ENCODE measurements around the gene TUBB4B.
"Not testable (repeated sequence)": the region's sequence is repeated elsewhere in the genome, so short reads cannot be mapped to it uniquely, and the experiment has no call there.

The TUBB4B gene

DNA sequence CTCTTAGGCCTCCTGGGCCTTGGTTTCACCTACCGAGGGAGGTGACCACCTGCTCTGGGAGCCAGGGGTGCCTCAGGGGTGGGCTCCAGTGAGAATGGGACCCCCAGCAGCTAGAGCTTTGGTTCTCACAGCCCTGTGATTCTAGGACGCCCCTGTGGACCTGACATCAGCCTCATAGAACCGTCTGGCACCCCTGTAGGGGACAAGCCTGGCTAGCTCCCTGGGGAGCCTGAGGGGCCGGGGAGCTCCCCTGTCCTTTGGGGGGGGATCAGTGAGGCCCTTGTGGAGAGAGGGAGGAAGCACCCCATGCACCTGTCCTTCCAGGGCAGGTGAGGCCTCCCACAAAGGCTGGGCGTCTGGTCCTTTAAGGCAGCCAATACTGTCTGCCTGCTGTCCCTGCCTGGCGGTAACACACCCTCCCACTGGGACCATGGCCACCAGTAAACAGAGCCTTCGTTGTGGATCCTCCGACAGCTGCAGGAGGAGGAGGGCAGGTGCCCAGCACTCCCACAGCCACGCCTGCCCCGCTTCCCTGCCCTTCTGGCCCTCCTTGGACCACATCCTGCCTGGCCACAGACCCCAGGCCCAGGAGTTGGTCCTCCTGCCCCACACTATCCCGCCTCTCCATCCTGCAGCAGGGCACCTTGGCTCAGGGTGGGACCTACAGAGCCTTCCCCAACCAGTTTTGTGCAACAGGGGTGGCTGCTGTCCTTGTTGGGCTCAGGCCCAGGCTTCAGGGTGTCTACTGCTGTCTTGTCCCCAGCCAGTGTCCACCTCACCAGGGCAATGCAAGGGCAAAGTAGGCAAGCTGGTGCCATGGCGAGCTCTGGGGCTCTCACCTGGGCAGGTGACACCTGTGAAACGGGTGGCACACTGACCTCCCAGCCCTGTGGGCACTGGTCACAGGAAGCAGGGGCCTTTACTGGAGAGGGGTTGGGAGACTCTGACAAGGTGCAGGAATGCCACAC, 3.0 kb upstream of the TUBB4B start:
- peak; percentile 7 for DNase-seq

DNA sequence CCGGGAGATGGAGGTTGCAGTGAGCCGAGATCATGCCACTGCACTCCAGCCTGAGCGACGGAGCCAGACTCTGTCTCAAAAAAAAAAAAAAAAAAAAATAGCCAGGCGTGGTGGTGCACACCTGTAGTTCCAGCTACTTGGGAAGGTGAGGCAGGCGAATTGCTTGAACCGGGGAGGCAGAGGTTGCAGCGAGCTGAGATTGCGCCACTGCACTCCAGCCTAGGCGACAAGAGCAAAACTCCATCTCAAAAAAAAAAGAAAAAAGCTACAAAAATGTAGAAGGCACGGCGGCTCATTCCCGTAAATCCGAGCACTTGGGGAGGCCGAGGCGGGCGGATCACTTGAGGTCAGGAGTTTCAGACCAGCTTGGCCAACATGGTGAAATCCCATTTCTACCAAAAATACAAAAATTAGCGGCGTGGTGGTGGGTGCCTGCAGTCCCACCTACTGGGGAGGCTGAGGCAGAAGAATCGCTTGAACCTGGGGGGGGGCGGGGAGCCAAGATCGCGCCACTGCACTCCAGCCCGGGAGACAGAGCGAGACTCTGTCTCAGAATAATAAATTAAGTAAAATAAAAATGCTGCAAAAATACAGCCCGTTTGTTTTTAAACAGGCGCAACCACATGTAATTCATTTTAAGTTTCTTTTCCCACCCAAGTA, 1.4 kb upstream of the TUBB4B start:
- DNase-seq = not testable (repeated sequence)

DNA sequence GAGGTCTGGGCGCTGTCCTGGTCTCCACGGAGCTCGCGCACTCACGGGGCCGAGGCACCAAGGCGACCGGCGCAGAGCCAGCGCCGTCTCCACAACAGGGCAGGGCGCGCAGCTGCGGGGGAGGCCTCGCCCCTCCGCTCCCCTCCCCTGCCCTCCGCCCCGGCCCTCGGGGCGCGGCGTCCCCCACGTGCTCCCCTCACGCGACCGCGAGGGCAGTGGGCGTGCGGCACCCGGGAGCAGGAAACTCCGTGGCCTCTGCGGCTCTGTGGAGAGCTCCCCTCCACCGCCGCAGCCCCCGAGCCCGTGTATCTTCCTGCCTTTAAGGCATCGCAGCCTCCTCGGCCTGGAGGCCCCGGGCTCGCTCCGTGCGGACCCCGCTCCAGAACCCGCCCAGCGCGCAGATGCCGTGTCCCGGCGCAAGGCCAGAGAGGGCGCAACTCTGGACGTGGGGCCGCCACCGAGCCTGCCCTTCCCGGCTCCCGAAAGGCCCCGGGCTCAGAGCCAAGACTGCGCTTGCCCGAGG, 708 bp upstream of the TUBB4B start:
- DNase-seq = no peak

DNA sequence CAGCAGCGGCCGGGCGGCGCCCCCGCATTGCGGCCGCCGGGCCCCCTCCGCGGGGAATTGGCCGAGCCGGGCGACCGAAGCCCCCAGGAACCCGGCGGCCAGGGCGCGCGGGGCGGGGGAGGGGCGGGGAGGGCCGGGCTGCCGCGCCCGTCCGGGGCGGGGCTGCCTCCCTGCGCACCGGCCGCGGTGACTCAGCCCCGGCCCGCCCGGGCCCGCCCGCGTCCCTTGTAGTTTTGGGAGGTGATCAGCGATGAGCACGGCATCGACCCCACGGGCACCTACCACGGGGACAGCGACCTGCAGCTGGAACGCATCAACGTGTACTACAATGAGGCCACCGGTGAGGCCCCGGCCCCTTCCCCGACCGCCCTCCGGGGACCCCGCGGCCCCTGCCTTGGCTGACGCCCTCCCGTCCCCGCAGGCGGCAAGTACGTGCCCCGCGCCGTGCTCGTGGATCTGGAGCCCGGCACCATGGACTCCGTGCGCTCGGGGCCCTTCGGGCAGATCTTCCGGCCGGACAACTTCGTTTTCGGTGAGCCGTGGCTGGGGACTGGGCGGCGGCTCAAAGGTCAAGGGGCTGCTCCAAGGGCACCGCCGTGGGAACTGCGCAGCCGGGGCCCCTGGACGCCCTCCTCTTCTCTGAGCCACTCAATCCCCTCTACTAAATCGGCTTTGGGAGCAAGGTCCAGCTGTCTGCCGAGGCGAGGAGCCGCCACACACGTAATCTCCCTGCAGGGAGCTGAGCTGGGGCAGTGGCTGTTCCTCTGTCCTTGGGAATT, 592 bp downstream of the TUBB4B start:
- no peak for DNase-seq

DNA sequence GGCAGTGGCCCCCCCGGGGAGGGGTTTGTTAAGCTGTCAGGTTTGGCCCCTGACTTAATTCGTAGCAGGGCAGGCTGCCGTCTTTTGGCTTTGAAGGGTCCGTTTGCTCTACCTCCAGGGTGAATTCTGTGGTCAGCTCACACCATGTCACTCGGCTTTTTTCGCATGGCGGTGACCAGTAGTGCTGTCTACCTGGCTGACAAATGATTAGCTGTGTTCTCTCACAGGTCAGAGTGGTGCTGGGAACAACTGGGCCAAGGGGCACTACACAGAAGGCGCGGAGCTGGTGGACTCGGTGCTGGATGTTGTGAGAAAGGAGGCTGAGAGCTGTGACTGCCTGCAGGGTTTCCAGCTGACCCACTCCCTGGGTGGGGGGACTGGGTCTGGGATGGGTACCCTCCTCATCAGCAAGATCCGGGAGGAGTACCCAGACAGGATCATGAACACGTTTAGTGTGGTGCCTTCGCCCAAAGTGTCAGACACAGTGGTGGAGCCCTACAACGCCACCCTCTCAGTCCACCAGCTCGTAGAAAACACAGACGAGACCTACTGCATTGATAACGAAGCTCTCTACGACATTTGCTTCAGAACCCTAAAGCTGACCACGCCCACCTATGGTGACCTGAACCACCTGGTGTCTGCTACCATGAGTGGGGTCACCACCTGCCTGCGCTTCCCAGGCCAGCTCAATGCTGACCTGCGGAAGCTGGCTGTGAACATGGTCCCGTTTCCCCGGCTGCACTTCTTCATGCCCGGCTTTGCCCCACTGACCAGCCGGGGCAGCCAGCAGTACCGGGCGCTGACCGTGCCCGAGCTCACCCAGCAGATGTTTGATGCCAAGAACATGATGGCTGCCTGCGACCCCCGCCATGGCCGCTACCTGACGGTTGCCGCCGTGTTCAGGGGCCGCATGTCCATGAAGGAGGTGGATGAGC, 1.4 kb downstream of the TUBB4B start:
- no peak for DNase-seq

DNA sequence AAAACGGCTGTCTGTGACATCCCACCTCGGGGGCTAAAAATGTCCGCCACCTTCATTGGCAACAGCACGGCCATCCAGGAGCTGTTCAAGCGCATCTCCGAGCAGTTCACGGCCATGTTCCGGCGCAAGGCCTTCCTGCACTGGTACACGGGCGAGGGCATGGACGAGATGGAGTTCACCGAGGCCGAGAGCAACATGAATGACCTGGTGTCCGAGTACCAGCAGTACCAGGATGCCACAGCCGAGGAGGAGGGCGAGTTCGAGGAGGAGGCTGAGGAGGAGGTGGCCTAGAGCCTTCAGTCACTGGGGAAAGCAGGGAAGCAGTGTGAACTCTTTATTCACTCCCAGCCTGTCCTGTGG, 2.2 kb downstream of the TUBB4B start:
- DNase-seq = not testable (repeated sequence)

DNA sequence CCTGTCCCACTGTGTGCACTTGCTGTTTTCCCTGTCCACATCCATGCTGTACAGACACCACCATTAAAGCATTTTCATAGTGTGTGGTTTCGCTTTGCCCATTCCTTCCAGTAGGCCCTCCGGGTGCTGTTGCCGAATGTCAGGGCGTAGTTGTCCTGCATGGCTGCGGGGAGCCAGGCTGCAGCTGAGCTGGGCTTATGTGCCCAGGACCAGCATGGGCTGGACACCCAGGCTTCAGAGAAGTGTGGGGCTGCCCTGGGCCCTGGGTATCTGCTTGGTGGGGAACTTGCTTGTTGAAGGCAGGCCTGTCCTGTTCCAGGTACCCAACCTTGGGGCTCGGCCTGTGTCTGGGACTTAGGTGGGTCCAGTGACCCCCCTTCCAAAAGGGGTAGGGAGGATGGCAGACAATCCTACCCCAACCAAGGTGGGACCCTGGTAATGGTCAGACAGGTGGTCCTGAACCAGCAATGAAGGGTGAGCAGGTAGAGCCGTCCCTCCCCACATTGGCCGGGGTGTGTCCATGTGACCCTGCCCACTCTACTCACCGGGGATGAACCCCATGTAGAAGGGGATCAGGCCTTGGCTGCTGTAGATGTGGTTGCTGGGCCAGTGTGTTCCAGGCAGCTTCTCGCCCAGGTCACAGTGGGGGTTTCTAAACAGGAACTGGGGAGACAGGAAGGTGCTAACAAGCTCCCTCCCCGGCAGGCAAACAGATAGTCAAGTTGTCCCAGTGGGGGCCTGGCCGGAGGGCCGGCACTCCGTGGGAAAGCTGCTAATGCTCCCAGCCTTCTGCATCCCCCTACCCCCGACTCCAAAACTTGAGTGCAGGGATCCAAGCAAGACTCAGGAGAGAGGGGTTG, 2.8 kb downstream of the TUBB4B start:
- no peak for DNase-seq

DNA sequence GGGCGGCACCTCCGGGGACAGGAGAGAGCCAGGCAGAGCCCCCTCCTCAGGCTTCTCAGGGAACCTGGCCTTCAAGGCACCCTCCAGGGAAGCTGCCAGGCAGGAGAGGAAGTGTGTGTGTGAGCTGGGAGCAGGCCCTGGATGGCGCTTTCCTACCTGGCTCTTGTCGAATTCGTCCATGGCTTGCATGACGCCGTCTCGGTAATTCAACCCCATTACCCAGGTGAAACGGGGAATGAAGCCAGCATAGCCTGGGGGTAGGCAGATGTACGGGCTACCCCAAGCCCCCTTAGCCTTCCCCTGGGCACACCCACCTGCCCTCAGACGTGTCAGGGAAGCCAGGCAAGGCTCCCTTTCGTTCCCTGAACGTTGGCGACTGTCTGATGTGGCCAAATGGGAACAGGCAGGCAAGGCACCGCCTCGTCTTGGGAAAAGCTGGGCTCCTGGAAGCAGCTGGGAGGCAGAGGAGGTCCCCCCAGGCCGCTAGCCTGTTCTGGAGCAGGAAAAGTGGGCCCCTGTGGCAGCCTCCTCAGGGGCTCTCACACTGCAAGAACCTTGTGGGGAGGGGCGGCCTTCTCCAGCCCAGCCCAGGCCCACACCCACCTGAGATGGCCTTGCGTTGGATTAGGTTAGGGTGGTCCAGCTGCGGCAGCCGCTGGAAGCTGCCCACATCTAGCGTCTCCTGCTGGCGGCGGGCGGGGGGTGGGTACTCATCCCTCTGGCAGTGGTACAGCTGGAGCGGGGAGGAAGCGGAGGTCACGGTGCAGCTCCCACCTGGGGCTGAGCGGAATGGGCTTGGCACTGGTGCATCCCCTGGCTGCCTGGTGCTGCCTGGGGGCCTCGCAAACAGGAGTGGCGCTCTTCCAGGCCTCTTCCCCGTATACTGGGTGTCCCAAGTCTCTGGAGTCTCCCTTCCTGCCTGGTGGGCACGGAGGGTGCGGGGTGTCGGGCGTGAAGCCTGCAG, 3.7 kb downstream of the TUBB4B start:
- DNase-seq = no peak

DNA sequence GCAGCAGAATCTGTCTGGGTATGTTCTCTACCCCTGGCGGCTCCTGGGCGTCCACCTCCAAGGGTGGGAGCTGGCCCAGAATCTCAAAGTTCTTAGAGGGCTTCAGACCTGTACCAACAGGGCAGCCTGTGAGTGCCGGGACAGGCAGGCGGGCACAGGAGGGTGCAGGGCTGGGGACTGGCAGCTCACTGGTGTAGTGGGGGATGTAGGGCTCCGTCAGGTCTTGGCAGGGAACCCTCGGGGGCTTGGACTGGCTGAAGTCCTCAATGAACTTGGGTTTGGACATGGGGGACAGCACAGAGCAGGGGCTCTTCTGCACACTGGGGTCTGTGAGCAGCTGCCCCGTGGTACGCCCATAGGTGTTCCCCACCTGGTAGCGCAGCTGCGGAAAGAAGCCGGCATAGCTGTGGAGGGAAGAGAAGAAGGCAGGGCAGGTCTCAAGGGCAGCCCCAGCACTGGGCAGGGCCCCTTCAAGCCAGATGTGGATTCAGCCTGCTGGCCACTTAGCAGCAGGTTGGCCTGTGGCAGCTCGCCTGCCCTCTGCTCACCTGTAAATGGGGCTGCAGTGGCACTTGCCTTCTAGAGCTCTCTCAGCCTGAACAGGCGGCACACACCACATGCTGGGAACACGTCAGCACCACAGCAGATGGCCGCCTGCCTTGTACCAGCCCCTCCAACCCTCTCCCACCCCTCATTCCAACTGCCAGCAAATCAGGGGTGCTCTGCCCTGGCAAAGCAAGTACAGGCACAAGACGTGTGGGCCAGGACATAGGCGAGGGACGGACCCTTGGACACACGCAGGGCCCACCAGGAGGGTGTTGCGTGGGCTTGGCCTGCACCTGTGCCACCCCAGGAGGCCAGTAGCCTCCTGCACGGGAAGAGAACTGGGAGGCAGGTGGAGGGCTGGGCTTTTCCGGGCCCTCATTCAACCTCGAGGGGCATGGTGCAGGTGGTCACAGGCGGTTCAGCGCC, 4.6 kb downstream of the TUBB4B start:
- no peak for DNase-seq

DNA sequence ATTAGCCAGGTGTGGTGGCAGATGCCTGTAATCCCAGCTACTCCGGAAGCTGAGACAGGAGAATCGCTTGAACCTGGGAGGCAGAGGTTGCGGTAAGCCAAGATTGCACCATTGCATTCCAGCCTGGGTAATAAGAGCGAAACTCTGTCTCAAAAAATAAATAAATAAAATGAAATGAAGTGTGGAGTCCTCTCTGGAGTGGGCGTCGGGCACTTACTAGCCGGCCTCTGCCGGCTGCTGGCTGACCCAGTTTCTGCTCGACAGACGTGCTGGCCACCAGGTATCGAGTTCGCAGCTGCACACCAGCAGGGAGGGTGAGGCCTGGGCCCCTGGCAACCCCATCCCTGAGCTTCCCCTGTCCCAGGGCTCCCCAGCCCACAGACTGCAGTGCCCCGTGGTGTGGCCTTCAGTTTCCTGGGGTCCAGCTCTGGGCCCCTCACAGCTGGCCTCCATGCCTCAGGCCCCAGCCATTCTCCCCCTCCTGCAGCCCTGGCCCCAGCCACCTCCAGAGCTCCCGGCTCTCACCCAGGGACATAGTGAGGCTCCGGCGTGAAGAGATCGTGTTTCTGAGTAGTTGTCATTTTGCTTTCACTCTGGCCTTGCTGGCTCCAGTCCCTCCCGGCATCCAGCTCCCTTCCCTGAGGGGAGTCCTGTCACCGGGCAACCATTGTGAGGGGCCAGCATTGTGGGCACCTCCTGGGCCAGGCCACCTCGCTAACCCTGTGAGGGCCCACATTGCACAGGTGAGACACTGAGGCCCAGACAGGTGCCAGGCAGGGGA, 6.2 kb downstream of the TUBB4B start:
- no peak for DNase-seq

DNA sequence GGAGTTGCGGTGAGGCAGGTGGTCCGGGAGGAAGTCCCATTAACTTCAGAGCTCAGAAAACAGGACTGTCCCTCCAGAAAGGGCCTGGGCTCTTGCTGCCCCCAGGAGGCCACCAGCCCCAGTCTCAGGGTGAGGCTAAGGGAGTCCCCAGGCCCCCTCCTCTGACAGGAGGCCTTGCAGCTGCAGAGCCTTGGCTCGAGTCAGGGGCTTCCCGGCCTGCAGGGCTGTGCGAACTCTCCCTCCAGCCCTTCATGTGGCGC, 6.8 kb downstream of the TUBB4B start:
- DNase-seq = no peak

DNA sequence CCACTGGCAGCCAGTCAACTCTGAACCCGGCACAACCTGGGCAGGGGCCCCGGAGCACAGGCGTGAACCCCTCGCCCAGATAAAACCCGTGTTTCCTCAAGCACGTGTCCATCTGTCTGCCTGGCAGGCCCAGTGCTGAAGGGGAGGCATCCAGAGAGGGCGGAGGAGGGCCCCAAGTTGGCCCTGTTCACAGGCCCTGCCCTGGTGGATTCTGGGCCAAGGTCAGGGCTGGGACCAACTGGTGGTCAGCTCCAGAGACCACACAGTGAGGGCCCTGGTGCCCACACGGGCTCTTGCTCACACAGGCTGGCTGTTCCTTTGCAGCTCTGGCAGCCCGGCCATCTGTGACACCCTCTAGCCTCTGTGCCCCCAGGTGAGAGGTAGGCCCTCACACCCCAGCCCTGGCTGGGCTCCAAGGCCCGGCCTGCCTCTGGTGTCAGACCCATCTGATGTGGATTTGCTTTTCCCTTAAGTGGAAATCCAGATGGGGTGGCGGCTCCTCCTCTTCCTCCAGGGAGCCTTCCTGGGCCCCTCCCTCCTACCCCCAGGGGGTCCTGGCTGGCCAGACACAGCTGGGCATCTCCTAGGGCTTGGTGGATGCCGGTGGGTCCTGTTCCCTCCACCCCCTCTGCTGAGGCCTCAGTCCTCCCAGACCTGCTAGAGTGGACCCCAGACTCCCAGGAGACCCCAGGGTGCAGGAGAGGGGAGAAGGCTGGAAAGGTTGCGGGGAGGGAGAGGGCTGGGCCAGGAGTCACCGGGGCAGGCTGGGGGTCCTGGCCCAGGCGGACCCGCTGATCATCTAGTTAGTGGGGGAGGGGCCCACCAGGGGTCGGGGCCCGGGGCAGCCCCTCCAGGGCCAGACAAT, 9.5 kb downstream of the TUBB4B start:
- DNase-seq = no peak

DNA sequence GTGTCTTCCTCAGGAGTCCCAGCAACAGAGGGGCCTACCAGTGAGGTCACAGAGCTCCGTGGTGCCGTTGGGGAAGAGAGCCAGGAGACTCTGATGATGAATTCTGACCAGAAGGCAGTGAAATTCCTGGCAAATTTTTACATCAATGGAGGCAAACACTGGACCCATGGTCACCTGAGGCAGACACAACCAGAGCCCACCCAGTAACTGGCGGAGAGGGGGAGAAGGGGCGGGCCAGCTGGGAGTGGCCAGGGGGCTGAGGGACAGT, 10.0 kb downstream of the TUBB4B start, which contains the start of gene STPG3:
STPG3 (plus strand) TSS at position 93 of the 268 bp plus-strand sequence; CDS start at position 94, 1 bp downstream.
- no peak for DNase-seq

DNA sequence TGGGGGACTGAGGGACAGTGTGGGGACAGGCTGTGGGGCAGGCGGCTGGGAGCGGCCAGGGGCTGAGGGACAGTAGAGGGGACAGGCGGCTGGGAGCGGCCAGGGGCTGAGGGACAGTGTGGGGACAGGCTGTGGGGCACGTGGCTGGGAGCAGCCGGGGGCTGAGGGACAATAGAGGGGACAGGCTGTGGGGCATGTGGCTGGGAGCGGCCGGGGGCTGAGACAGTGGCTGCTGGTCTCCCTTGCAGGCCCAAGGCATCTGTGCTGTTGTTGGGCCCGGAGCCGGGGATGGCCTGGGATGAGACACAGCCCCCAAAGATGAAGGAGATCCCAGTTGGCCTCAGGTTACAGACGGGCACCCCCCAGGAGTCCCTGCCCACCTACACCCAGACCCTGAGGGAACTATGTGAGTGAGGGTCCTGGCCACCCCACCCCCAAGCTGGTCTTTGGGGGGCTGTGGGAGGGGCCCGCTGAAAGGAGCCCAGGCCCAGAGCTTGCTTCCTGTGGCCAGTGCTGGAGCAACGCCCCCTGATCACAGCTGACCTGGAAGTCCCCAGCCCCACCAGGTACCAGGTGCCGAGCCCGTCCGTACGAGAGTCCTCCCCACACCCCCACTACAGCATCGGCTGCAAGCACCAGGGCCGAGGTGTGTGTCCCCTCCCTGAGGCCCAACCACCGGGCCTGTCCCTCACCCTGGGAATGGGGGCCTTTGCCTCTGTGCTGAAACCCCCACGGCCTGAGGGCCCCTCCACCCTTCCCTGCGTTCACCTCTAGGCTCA, 10.6 kb downstream of the TUBB4B start:
- DNase-seq = no peak

DNA sequence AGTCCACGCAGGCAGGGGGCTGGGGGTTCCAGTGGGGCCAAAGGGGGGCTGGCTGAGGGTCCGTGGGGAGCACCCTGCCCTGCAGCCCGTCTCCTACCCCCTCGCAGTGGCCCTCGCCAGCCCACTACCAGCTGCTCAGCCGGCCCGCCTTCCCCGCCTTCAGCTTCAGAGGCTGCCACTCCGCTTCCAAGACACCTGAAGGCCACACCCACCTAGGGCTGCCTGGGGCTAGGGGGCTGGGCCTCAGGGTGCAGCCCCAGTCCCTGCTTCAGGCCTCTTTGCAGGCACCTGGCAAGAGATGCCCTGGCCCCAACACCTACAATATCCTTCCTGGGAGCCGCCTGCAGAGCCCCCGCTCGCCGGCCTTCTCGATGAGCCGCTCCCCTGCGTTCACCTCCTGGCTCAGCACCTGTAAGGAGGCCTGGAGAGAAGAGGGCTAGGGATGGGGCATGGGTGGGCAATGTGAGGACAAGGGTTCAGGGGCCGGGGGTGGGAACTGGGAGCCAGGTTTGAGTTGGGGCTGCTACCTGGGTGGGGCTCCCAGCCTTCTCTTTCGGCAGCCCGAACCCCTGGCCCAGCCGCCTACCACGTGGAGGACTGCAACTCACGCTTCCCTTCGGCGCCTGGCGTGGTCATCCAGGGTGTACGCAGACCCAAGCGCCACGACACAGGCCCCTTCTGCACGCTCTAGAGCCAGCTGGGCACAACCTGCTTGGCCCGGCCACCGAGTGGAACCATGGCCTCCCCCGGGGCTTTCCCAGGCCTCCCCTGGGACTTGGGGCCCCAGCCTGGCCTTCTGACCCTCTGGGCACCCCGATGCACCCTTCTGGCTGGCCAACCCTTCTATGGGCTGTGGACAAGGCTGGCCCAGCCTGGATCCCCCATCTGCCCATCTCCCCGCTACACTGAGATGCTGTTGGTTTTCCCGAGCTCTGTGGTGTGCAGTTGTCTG, 11.7 kb downstream of the TUBB4B start:
- DNase-seq = no peak

Measured in NCI-H187 treated with DMSO at 0.1 percent for 48 hours (cell line).